Fibroblast of skin of abdomen (primary cell): ENCODE measurements around the gene ZNF134.

Experiments
- DNase-seq: peaks from one replicate; pipeline ENCODE4 v3.0.0-alpha.2; 2013

Gene ZNF134

GRCh38 chr19:57641715-57642234 is 27.7 kb downstream of the ZNF134 start:
- no peak for DNase-seq

GRCh38 chr19:57642396-57643046 is 28.5 kb downstream of the ZNF134 start:
- no peak for DNase-seq

GRCh38 chr19:57643734-57644133 is 29.7 kb downstream of the ZNF134 start:
- no peak for DNase-seq

- DNase-seq: no peak
Observed at GRCh38 chr19:57648331-57649003, 34.4 kb downstream of the ZNF134 start.

GRCh38 chr19:57651654-57651996 is 37.6 kb downstream of the ZNF134 start:
- no peak for DNase-seq

- DNase-seq: no peak
Observed at GRCh38 chr19:57653689-57654088, 39.6 kb downstream of the ZNF134 start.

GRCh38 chr19:57655443-57655842 is 41.4 kb downstream of the ZNF134 start:
- DNase-seq: no peak

- DNase-seq: no peak
Observed at GRCh38 chr19:57656346-57656745, 42.3 kb downstream of the ZNF134 start.

- peak; percentile 63 for DNase-seq
Observed at GRCh38 chr19:57664269-57665127, 50.5 kb downstream of the ZNF134 start.

GRCh38 chr19:57665261-57665806 is 51.3 kb downstream of the ZNF134 start:
- no peak for DNase-seq

GRCh38 chr19:57667228-57667627 is 53.2 kb downstream of the ZNF134 start:
- DNase-seq: no peak

GRCh38 chr19:57668635-57669034 is 54.6 kb downstream of the ZNF134 start, which contains the start of gene ZSCAN4:
TSS of gene ZSCAN4 (plus strand) at chr19:57668935. CDS start at chr19:57676146, 7,211 bp downstream.
- no peak for DNase-seq

- DNase-seq: no peak
Observed at GRCh38 chr19:57671124-57671895, 57.3 kb downstream of the ZNF134 start.

GRCh38 chr19:57672466-57672865 is 58.4 kb downstream of the ZNF134 start:
- DNase-seq: no peak
